Panc1 (cell line): Measurements from ENCODE around the gene STXBP4.
"Not testable (repeated sequence)": the region's sequence is repeated elsewhere in the genome, so short reads cannot be mapped to it uniquely, and the experiment has no call there.

Source experiments
- CTCF ChIP-seq: fragments of 450-650 bp; IDR thresholded peaks from 2 replicates; pipeline ENCODE4 v1.5.1; 2017; ENCODE audit warnings: mild to moderate bottlenecking
- SIN3A ChIP-seq: IDR thresholded peaks from 2 replicates; pipeline ENCODE4 v1.6.1; 2012; ENCODE audit warnings: low read depth, mild to moderate bottlenecking, low read length, moderate library complexity, borderline replicate concordance; ENCODE audit not compliant: insufficient read depth

GRCh38 chr17:55073467-55073866, 104.9 kb downstream of the STXBP4 start:
- TF ChIP-seq CTCF, SIN3A: not testable (repeated sequence)
